Stimulated activated CD4-positive, alpha-beta T cell treated with anti-CD3 and anti-CD28 coated beads, Interleukin-15, amount 100 ng/mL, for 24 hours (primary cell): ENCODE data around the gene DEPDC5.
A peak's percentile ranks its signal among the peaks of the same experiment; 100 is the strongest.

Source experiments
- DNase-seq: peaks from one replicate; pipeline ENCODE4 v3.0.0-alpha.2; 2020

The DEPDC5 gene

DNA sequence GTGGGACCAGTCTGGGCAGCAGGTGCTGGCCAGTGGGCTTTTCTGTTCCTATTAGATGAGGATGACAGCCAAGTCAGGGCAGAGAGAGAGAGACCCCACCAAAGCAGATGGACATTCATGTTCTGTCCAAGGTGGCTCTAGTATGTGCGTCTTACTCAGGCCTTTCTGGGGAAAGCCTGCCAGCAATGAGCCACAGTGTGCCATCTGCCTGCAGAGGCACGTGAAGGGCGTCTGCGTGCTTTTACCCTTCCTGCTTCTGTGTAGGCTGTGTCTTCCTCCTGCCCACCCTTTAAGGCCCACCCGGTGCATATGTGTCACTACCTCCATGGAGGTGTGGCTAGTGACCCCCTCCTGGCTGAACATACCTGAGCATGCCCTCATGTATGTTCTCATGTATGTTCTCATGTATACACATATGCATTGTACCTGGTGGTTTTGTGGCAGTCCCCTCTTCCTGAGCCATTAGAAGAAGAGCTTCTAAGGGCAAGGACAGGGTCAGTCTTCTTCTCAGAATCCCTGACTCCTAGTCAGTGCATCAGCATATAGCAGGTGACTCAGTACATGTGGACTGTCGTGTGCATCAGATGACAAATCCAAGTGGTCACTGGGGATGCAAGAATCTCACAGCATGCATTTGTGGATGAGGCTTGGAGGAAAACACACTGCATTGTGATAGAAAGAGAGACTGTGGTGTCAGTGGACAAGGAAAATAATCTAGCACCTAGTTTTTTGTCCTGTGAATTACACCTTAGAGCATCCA lies 100.1 kb downstream of the DEPDC5 start:
- DNase-seq: no peak

- DNase-seq: no peak
Measured at GRCh38 chr22:31857247-31857646, 103.4 kb downstream of the DEPDC5 start.

GRCh38 chr22:31861226-31861840 lies 107.5 kb downstream of the DEPDC5 start:
- peak; percentile 35 for DNase-seq

- DNase-seq: no peak
Measured at GRCh38 chr22:31866918-31867317, 113.1 kb downstream of the DEPDC5 start.

- DNase-seq: no peak
Measured at GRCh38 chr22:31867386-31868153, 113.8 kb downstream of the DEPDC5 start.

DNA sequence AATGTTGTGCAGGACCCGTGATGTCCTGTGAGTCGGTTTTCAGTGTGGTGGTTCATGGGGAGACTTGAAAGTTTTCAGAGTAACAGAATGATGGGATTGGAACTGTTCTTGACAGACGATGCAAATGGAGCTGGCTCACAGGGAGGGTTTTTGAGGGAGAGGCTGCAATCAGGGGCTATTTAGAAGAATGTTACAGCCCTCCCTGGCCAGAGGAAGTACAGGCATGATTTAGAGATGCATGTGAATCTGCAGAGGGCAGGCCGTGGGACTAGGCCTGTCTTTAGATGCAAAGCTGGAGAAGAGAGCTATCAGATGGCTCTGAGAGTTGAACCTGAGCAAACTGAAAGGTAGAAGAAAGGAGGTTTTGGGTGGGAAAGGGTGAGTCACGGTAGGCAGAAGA lies 115.9 kb downstream of the DEPDC5 start:
- DNase-seq: no peak

DNA sequence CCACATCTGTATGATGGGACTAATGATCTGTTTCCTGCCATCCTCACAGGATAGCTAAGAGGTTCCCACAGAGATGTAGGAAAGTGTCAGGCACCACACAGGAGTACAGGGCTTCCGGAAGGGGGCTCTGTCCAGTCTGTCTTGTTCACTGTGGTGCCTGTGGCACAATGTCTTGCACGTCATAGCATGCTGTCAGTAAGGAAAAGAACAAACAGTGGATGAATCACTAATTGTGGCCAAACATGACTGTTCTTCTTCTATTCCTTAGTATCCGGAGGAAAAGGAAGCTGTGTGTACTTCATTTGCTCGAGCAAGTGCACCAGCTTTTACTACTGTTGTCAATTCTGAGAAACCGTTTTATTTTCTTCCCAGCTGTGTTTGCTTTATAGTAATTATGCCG lies 117.1 kb downstream of the DEPDC5 start:
- no peak for DNase-seq

DNA sequence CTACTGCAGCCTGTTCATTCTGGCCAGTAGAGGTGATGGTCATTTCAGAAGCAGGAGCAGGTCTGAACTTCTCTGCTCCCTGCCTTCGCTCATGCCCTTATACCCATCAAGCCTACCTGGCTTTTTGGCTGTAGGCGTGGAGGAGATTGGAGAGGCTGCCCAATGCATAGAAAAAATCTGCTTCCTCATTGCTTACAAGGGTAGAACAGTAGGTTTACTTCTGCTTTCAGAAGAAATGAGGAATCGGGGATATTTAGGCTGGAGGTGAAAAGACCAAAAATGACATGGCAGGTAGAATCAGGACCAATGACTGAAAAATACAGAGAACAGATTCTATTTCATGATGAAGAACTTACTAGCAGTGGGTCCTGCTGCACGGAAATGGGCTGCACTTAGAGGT lies 117.7 kb downstream of the DEPDC5 start:
- DNase-seq: no peak

- DNase-seq: peak; percentile 5
Measured at GRCh38 chr22:31872209-31872608, 118.4 kb downstream of the DEPDC5 start.

DNA sequence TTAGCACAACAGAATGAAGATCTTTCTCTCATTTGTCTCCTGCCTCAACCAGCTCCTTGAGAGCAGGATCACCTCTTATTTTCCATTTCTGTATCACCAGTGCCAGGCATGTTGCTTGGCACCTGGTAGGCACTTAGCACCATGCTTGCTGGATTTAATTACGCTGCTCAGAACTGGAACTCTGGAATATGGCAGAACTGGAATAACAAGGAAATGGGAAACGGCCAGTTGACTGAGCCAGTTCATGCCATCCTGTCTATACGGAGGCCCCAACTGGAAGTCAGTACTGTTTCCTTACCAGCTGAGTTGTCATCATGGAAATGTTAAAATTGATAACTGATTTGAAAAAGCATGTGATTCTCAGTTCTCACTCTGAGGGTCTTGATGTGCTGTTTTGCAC lies 121.0 kb downstream of the DEPDC5 start:
- DNase-seq: no peak

DNA sequence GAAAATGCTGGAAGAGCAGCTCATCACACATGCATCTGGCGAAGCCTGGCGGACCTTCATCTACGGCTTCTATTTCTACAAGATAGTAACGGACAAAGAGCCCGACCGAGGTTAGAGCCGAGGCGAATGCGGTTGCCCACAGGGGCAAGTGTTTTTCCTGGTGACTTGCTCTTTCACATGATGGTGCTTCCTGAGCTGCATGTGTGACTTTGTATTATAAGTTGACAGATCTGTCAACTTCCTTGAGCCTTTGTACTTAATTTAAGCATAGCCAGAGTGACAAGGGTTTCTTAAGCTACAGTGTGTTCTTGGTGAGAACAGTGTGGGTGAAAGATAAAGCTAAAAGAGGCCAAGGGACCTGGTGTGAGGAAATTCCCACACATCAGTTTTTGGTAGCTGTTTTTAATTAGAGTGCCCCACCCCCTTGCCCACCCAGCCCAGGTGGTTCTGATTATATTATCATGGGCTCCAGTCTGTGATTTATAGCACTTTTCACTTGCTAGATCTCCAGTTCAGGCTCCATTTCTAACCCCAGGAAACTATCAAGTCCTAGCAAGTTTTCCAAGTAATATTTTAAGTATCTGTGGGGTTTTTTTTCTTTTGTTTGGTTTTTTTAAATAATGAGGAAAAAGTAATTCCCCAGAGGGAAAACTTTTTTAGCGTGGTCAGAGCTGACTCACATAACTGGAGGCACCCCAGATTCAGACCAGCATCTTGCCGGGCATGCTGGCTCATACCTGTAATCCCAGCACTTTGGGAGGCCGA lies 122.5 kb downstream of the DEPDC5 start:
- no peak for DNase-seq

- DNase-seq: no peak
Measured at GRCh38 chr22:31879585-31879984, 125.8 kb downstream of the DEPDC5 start.

DNA sequence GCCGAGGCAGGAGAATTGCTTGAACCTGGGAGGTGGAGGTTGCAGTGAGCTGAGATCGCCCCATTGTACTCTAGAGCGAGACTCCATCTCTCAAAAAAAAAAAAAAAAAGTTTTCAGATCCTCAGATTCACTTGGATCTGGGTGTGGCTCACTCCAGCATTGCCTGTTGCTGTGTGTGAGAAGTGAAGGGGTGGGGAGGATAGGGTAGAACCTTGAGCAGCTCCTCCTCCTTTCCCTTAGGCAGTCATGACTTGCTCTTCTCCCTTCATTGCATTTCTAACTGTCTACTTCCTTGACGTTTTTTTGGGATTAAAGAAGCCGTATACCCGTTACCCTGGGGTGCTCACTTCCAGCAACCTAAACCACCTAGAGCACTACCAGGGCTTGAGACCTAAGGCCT lies 127.4 kb downstream of the DEPDC5 start:
- DNase-seq: no peak

DNA sequence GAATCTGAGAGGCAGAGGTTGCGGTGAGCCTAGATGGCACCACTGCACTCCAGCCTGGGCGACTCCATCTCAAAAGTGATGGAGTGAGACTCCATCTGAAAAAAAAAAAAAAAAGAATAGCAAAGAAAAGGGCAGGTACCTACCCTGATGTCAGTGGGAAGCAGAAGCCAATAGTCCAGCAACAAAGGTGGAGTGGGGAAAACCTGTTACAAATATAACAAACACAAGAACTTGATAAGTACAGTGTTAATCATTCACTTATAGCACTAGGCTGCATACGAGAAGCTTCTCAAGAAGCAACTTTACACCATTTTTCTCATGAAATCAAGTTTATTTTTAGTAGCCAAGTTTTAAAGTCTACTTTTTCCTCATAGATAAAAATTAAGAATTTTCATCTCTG lies 128.0 kb downstream of the DEPDC5 start:
- no peak for DNase-seq

- DNase-seq: no peak
Measured at GRCh38 chr22:31882971-31883370, 129.2 kb downstream of the DEPDC5 start.

DNA sequence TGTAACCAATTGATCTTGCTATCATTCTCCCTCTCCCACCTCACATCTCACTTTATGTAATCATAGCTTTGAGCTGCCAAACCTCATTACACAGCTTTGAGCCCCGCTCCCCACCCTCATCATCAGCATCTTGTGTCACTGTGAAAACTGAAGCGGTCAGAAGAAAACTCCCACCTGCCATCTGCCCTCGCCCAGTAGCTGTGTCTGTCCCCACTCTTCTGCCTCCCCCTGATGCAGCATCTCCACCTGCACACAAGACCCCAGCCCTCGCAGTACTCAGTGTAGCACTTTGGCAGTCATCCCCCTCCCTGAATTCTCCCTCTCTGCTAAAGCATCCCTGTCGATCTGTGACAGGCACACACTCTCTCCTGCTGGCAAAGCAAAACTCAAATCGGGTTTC lies 130.2 kb downstream of the DEPDC5 start:
- DNase-seq: no peak

GRCh38 chr22:31891366-31892079 lies 137.7 kb downstream of the DEPDC5 start:
- no peak for DNase-seq

DNA sequence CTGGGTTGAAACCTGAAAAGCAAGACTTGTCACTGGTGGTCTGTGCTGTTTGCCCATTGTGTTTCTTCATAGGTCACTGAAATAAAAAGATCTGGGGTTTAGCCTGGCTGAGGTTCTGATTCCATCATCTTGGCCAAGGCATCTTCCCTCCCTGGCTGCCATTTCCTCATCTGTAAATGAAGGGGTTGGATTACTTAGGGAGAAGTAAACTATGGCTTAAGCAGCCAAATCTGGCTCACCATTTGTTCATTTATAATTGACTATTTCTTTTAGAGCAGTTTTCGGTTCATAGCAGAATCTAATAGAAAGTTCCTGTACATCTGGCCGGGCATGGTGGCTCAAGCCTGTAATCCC lies 138.2 kb downstream of the DEPDC5 start:
- no peak for DNase-seq

- DNase-seq: no peak
Measured at GRCh38 chr22:31893460-31893859, 139.6 kb downstream of the DEPDC5 start.

GRCh38 chr22:31895411-31896123 lies 141.7 kb downstream of the DEPDC5 start:
- no peak for DNase-seq

DNA sequence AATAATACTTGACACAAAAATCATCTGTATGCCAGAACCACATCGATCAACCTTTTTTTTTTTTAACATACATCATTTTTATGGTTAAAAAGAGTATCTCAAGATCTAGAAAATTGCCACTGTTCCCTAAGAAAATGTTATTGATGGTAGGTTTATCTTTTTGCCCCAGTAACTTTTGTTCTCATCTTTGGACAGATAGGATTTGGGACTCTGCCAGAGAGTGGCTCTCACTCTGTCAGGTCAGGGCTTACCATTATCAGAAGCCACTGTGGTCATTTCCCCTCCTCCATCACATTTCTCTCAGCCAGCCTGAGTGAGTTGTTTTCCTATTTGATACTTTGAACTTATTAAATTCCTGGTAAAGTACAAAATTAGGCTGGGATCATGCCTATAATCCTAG lies 142.7 kb downstream of the DEPDC5 start:
- DNase-seq: no peak
